ENCODE results near the gene RNF113B.

The RNF113B gene

GRCh38 chr13:98173431-98174152 lies 3.5 kb downstream of the RNF113B start:
- peaks cover 39% of the 10 kb centered on the region for H3K4me1 ChIP-seq (ENCODE audit: insufficient read depth, low read length)
- no peak overlapping the region for H3K4me3 ChIP-seq (ENCODE audit: low read length)
- no peaks in the 10 kb centered on the region for H3K36me3 ChIP-seq (ENCODE audit: insufficient read depth, low read depth, low read length)
- no peaks in the 10 kb centered on the region for H3K9me3 ChIP-seq (ENCODE audit: insufficient read depth, low read depth, low read length)
- no peaks in the 10 kb centered on the region for H3K27me3 ChIP-seq (ENCODE audit: insufficient read depth, low read length)
- peak overlapping the region; percentile 16; the same call in 1 of the 2 replicates for H3K9ac ChIP-seq (ENCODE audit: low read depth, low read length)
- peak overlapping the region; percentile 12 for H3K27ac ChIP-seq (ENCODE audit: low read length)

GRCh38 chr13:98172590-98173422 lies 4.3 kb downstream of the RNF113B start:
- Histone ChIP-seq H3K36me3 (ENCODE audit: insufficient read depth, low read depth, low read length) (no peaks in the 10 kb centered on the region), H3K4me3 (ENCODE audit: low read length) (no peak overlapping the region), H3K9me3 (ENCODE audit: insufficient read depth, low read depth, low read length) (no peaks in the 10 kb centered on the region), H3K9ac (ENCODE audit: low read depth, low read length) (peak overlapping the region; percentile 16; the same call in 1 of the 2 replicates), H3K27ac (ENCODE audit: low read length) (peak overlapping the region; percentile 12), H3K27me3 (ENCODE audit: insufficient read depth, low read length) (no peaks in the 10 kb centered on the region), H3K4me1 (ENCODE audit: insufficient read depth, low read length) (peaks cover 41% of the 10 kb centered on the region)

- 0 out of 2 replicates have a peak overlapping the region, but pooled peaks have one; percentile 37 for H3K4me3 ChIP-seq (ENCODE audit: low read length)
- H3K36me3 ChIP-seq (ENCODE audit: insufficient read depth, low read depth, low read length), result no peaks in the 10 kb centered on the region
- H3K27me3 ChIP-seq (ENCODE audit: insufficient read depth, low read length), result no peaks in the 10 kb centered on the region
- H3K4me1 ChIP-seq (ENCODE audit: insufficient read depth, low read length), result peaks cover 41% of the 10 kb centered on the region
- H3K9ac ChIP-seq (ENCODE audit: low read depth, low read length), result peak overlapping the region; percentile 30; the same call in 1 of the 2 replicates
- H3K27ac ChIP-seq (ENCODE audit: low read length), result no peak overlapping the region
- no peaks in the 10 kb centered on the region for H3K9me3 ChIP-seq (ENCODE audit: insufficient read depth, low read depth, low read length)
These were observed 5.0 kb downstream of the RNF113B start for GRCh38 chr13:98171900-98172589.

- Histone ChIP-seq H3K27me3 (ENCODE audit: insufficient read depth, low read length) (no peaks in the 10 kb centered on the region), H3K9me3 (ENCODE audit: insufficient read depth, low read depth, low read length) (no peaks in the 10 kb centered on the region), H3K9ac (ENCODE audit: low read depth, low read length) (no peak overlapping the region), H3K36me3 (ENCODE audit: insufficient read depth, low read depth, low read length) (no peaks in the 10 kb centered on the region), H3K4me1 (ENCODE audit: insufficient read depth, low read length) (peaks cover 36% of the 10 kb centered on the region), H3K27ac (ENCODE audit: low read length) (no peak overlapping the region), H3K4me3 (ENCODE audit: low read length) (no peak overlapping the region)
These were observed 7.7 kb downstream of the RNF113B start for GRCh38 chr13:98169331-98169730.

- Histone ChIP-seq H3K27me3 (ENCODE audit: insufficient read depth, low read length) (no peaks in the 10 kb centered on the region), H3K36me3 (ENCODE audit: insufficient read depth, low read depth, low read length) (0 out of 2 replicates have a peak, but pooled peaks cover 4% of the 10 kb centered on the region), H3K9ac (ENCODE audit: low read depth, low read length) (no peak overlapping the region), H3K4me1 (ENCODE audit: insufficient read depth, low read length) (peaks cover 9% of the 10 kb centered on the region; the same call in 1 of the 2 replicates), H3K4me3 (ENCODE audit: low read length) (no peak overlapping the region), H3K9me3 (ENCODE audit: insufficient read depth, low read depth, low read length) (no peaks in the 10 kb centered on the region), H3K27ac (ENCODE audit: low read length) (no peak overlapping the region)
These were observed 14.1 kb downstream of the RNF113B start for GRCh38 chr13:98162935-98163334.

GRCh38 chr13:98158172-98158899 lies 18.7 kb downstream of the RNF113B start:
- Histone ChIP-seq H3K4me3 (ENCODE audit: low read length) (no peak overlapping the region), H3K36me3 (ENCODE audit: insufficient read depth, low read depth, low read length) (0 out of 2 replicates have a peak, but pooled peaks cover 9% of the 10 kb centered on the region), H3K9ac (ENCODE audit: low read depth, low read length) (no peak overlapping the region), H3K27me3 (ENCODE audit: insufficient read depth, low read length) (no peaks in the 10 kb centered on the region), H3K9me3 (ENCODE audit: insufficient read depth, low read depth, low read length) (no peaks in the 10 kb centered on the region), H3K27ac (ENCODE audit: low read length) (no peak overlapping the region), H3K4me1 (ENCODE audit: insufficient read depth, low read length) (peaks cover 7% of the 10 kb centered on the region; the same call in 1 of the 2 replicates)

- no peak overlapping the region for H3K9ac ChIP-seq (ENCODE audit: low read depth, low read length)
- no peak overlapping the region for H3K27ac ChIP-seq (ENCODE audit: low read length)
- no peaks in the 10 kb centered on the region for H3K9me3 ChIP-seq (ENCODE audit: insufficient read depth, low read depth, low read length)
- peaks cover 7% of the 10 kb centered on the region; the same call in 1 of the 2 replicates for H3K4me1 ChIP-seq (ENCODE audit: insufficient read depth, low read length)
- 0 out of 2 replicates have a peak, but pooled peaks cover 7% of the 10 kb centered on the region for H3K36me3 ChIP-seq (ENCODE audit: insufficient read depth, low read depth, low read length)
- H3K27me3 ChIP-seq (ENCODE audit: insufficient read depth, low read length), result no peaks in the 10 kb centered on the region
- no peak overlapping the region for H3K4me3 ChIP-seq (ENCODE audit: low read length)
These were observed 19.5 kb downstream of the RNF113B start for GRCh38 chr13:98157609-98158008.

- H3K4me3 ChIP-seq (ENCODE audit: low read length), result no peak overlapping the region
- H3K4me1 ChIP-seq (ENCODE audit: insufficient read depth, low read length), result peaks cover 7% of the 10 kb centered on the region; the same call in 1 of the 2 replicates
- H3K27ac ChIP-seq (ENCODE audit: low read length), result no peak overlapping the region
- H3K36me3 ChIP-seq (ENCODE audit: insufficient read depth, low read depth, low read length), result 0 out of 2 replicates have a peak, but pooled peaks cover 5% of the 10 kb centered on the region
- H3K27me3 ChIP-seq (ENCODE audit: insufficient read depth, low read length), result no peaks in the 10 kb centered on the region
- H3K9me3 ChIP-seq (ENCODE audit: insufficient read depth, low read depth, low read length), result no peaks in the 10 kb centered on the region
- H3K9ac ChIP-seq (ENCODE audit: low read depth, low read length), result no peak overlapping the region
These were observed 19.9 kb downstream of the RNF113B start for GRCh38 chr13:98157188-98157587.

GRCh38 chr13:98156259-98156658 lies 20.8 kb downstream of the RNF113B start:
- Histone ChIP-seq H3K4me1 (ENCODE audit: insufficient read depth, low read length) (peaks cover 5% of the 10 kb centered on the region; the same call in 1 of the 2 replicates), H3K36me3 (ENCODE audit: insufficient read depth, low read depth, low read length) (0 out of 2 replicates have a peak, but pooled peaks cover 5% of the 10 kb centered on the region), H3K27me3 (ENCODE audit: insufficient read depth, low read length) (no peaks in the 10 kb centered on the region), H3K9me3 (ENCODE audit: insufficient read depth, low read depth, low read length) (no peaks in the 10 kb centered on the region), H3K9ac (ENCODE audit: low read depth, low read length) (no peak overlapping the region), H3K4me3 (ENCODE audit: low read length) (no peak overlapping the region), H3K27ac (ENCODE audit: low read length) (no peak overlapping the region)

- Histone ChIP-seq H3K9me3 (ENCODE audit: insufficient read depth, low read depth, low read length) (no peaks in the 10 kb centered on the region), H3K4me1 (ENCODE audit: insufficient read depth, low read length) (peaks cover 5% of the 10 kb centered on the region; the same call in 1 of the 2 replicates), H3K27me3 (ENCODE audit: insufficient read depth, low read length) (no peaks in the 10 kb centered on the region), H3K4me3 (ENCODE audit: low read length) (no peak overlapping the region), H3K27ac (ENCODE audit: low read length) (no peak overlapping the region), H3K9ac (ENCODE audit: low read depth, low read length) (no peak overlapping the region), H3K36me3 (ENCODE audit: insufficient read depth, low read depth, low read length) (0 out of 2 replicates have a peak, but pooled peaks cover 5% of the 10 kb centered on the region)
These were observed 21.5 kb downstream of the RNF113B start for GRCh38 chr13:98155475-98156109.
